A549 (cell line): ENCODE data around the gene MAN2A2. TPM values are rescaled to one million over a fixed set of nuclear protein-coding genes. Genes with fewer than 3 reads are reported as not detected.

Source experiments
- ATAC-seq, 2 experiments: fragments of 200-7000 bp in 1 of 2; fragments of >200 bp in 1 of 2; cut with Nextera tagmentation in 1 of 2; cut with Tn5 transposase in 1 of 2; 3 replicates each; pipeline versions ENCODE4 v1.8.0 to v1.9.1; 2018 to 2020; ENCODE audit warnings: mild to moderate bottlenecking in 1 of 2, moderate library complexity in 1 of 2
- CTCF ChIA-PET: fragments of 300-600 bp; sonication (Branson Sonifier 250); formaldehyde crosslinking; extraction: SDS; loops from one replicate; lab custom pipeline; 2021; ENCODE audit warnings: antibody characterized with exemption, inconsistent platforms; lab: Yijun Ruan, JAX
- POLR2A ChIA-PET: fragments of 350-600 bp; formaldehyde crosslinking; extraction: SDS; loops from one replicate; lab custom pipeline; 2021; ENCODE audit warnings: antibody characterized with exemption, inconsistent platforms; lab: Yijun Ruan, JAX
- DNase-seq, 2 experiments: peaks; one replicate each; pipeline versions ENCODE4 v3.0.0 to v3.0.0-alpha.2; 2011 to 2016; ENCODE audit warnings: low read depth in 1 of 2, low spot score in 1 of 2
- FAIRE-seq: peaks from 2 replicates; lab custom pipeline; 2011; peaks lifted over from hg19 to GRCh38; lab: Jason Lieb, UNC
- H3K27ac ChIP-seq, 2 experiments: fragments of >200 bp; sonication (Bioruptor Twin); formaldehyde crosslinking; 3 replicates each; pipeline ENCODE4 v1.5.1; 2016 to 2017
- H3K4me1 ChIP-seq: fragments of >200 bp; sonication (Bioruptor Twin); formaldehyde crosslinking; 3 replicates; pipeline ENCODE4 v1.6.1; 2016
- H3K4me2 ChIP-seq: fragments of >200 bp; sonication (Bioruptor Twin); formaldehyde crosslinking; 3 replicates; pipeline ENCODE4 v1.6.1; 2016
- H3K4me3 ChIP-seq: fragments of >200 bp; sonication (Bioruptor Twin); formaldehyde crosslinking; 3 replicates; pipeline ENCODE4 v1.5.1; 2016
- H3K9me3 ChIP-seq: fragments of >200 bp; sonication (Bioruptor Twin); formaldehyde crosslinking; 3 replicates; pipeline ENCODE4 v1.6.1; 2016
- BHLHE40 ChIP-seq: IDR thresholded peaks from 2 replicates; pipeline ENCODE4 v1.6.1; 2012; ENCODE audit warnings: low read depth, low read length, inconsistent platforms
- CBX8 ChIP-seq: fragments of 200-600 bp; sonication (generic); IDR thresholded peaks from 2 replicates; pipeline ENCODE4 v1.6.1; 2016
- CHD2 ChIP-seq: fragments of 150-350 bp; IDR thresholded peaks from 2 replicates; pipeline ENCODE4 v1.6.1; 2014; ENCODE audit warnings: low read length; ENCODE audit not compliant: partially characterized antibody
- CHD4 ChIP-seq: fragments of 200-600 bp; sonication (generic); IDR thresholded peaks from 2 replicates; pipeline ENCODE4 v1.6.1; 2016; ENCODE audit warnings: antibody characterized with exemption, mild to moderate bottlenecking, borderline replicate concordance
- EHF ChIP-seq: fragments of 250-450 bp; sonication (Bioruptor Pico); IDR thresholded peaks from 2 replicates; pipeline ENCODE4 v1.5.0; 2020; ENCODE audit warnings: mild to moderate bottlenecking
- FOSB ChIP-seq: fragments of 250-450 bp; sonication (Bioruptor Pico); IDR thresholded peaks from 2 replicates; pipeline ENCODE4 v1.5.0; 2020; ENCODE audit warnings: mild to moderate bottlenecking, moderate library complexity
- HDAC2 ChIP-seq: fragments of 200-600 bp; sonication (generic); IDR thresholded peaks from 2 replicates; pipeline ENCODE4 v1.6.1; 2016
- HEYL ChIP-seq: fragments of 250-450 bp; sonication (Bioruptor Pico); IDR thresholded peaks from 2 replicates; pipeline ENCODE4 v1.8.0; 2021; ENCODE audit warnings: mild to moderate bottlenecking, moderate library complexity
- HOXB13 ChIP-seq: fragments of 250-450 bp; sonication (Bioruptor Pico); IDR thresholded peaks from 2 replicates; pipeline ENCODE4 v1.5.0; 2020; ENCODE audit warnings: low read depth, mild to moderate bottlenecking, moderate library complexity
- JUN ChIP-seq, 2 experiments: fragments of >200 bp; sonication (Bioruptor Twin); formaldehyde crosslinking; IDR thresholded peaks; 2 replicates in 1 of 2; 3 replicates in 1 of 2; pipeline ENCODE4 v1.6.1; 2016 to 2017
- JUNB ChIP-seq: fragments of >200 bp; sonication (Bioruptor Twin); formaldehyde crosslinking; IDR thresholded peaks from 2 replicates; pipeline ENCODE4 v1.6.1; 2016
- MAFK ChIP-seq: fragments of 450-650 bp; IDR thresholded peaks from 2 replicates; pipeline ENCODE4 v1.6.1; 2014; ENCODE audit not compliant: partially characterized antibody
- MAZ ChIP-seq: fragments of 150-350 bp; IDR thresholded peaks from 2 replicates; pipeline ENCODE4 v1.6.1; 2014; ENCODE audit warnings: antibody characterized with exemption, low read depth, low read length, borderline replicate concordance
- NPAS2 ChIP-seq: fragments of 250-450 bp; sonication (Bioruptor Pico); IDR thresholded peaks from 2 replicates; pipeline ENCODE4 v1.8.0; 2022; ENCODE audit warnings: mild to moderate bottlenecking, moderate library complexity, borderline replicate concordance
- POLR2A ChIP-seq: IDR thresholded peaks from 2 replicates; pipeline ENCODE4 v1.6.1; 2012; ENCODE audit warnings: mild to moderate bottlenecking, low read length
- RAD21 ChIP-seq, 2 experiments: fragments of >200 bp in 1 of 2; sonication (Bioruptor Twin) in 1 of 2; formaldehyde crosslinking in 1 of 2; IDR thresholded peaks in 1 of 2; conservative IDR thresholded peaks in 1 of 2; 2 replicates in 1 of 2; 3 replicates in 1 of 2; pipeline ENCODE4 v1.6.1; 2012 to 2018; ENCODE audit warnings: inconsistent platforms in 1 of 2
- RARB ChIP-seq: fragments of 250-450 bp; sonication (Bioruptor Pico); IDR thresholded peaks from 2 replicates; pipeline ENCODE4 v1.8.0; 2021; ENCODE audit warnings: mild to moderate bottlenecking, moderate library complexity
- RNF2 ChIP-seq: fragments of 200-600 bp; sonication (generic); IDR thresholded peaks from 2 replicates; pipeline ENCODE4 v1.6.1; 2016; ENCODE audit warnings: low read depth, mild to moderate bottlenecking, antibody characterized with exemption, moderate library complexity, borderline replicate concordance
- SREBF2 ChIP-seq: fragments of 450-650 bp; IDR thresholded peaks from 2 replicates; pipeline ENCODE4 v1.6.1; 2014; ENCODE audit warnings: mild to moderate bottlenecking, moderate library complexity
- TP53 ChIP-seq: fragments of 250-450 bp; sonication (Bioruptor Pico); IDR thresholded peaks from 2 replicates; pipeline ENCODE4 v1.5.0; 2021; ENCODE audit warnings: mild to moderate bottlenecking, moderate library complexity
- ZFP36 ChIP-seq: fragments of 450-650 bp; IDR thresholded peaks from 2 replicates; pipeline ENCODE4 v1.6.1; 2014; ENCODE audit warnings: borderline replicate concordance; ENCODE audit not compliant: partially characterized antibody
- WGBS: methylation state at CpG from one replicate; pipeline ENCODE4 v1.1.6; 2017; ENCODE audit errors: missing lambda C conversion rate; 5-methylcytosine and 5-hydroxymethylcytosine counted together
- polyA plus RNA-seq, 4 experiments: library from polyadenylated mRNA; depleted of rRNA in 3 of 4; stranded (reverse); fragments of >200 nt; fragmentation: RNase III in 1 of 4; extraction: RNeasy Plus Mini Kit Qiagen cat#74134 plus additional on column Dnase treatment in 1 of 4; gene quantifications; 2 replicates in 3 of 4; 3 replicates in 1 of 4; pipeline ENCODE4 v1.2.3, GENCODE V29; 2011 to 2017
- TF ChIP-seq, protein P1 (sequence below): IDR thresholded peaks from 2 replicates; pipeline ENCODE4 v1.6.1; 2012
- TF ChIP-seq, protein P2 (sequence below): fragments of 450-650 bp; IDR thresholded peaks from 2 replicates; pipeline ENCODE4 v1.6.1; 2014; ENCODE audit warnings: antibody characterized with exemption

The MAN2A2 gene
- polyA plus RNA-seq, 2 of the 4 experiments (the other 2 are of a cell fraction), result 22.0 to 32.6 TPM

DNA sequence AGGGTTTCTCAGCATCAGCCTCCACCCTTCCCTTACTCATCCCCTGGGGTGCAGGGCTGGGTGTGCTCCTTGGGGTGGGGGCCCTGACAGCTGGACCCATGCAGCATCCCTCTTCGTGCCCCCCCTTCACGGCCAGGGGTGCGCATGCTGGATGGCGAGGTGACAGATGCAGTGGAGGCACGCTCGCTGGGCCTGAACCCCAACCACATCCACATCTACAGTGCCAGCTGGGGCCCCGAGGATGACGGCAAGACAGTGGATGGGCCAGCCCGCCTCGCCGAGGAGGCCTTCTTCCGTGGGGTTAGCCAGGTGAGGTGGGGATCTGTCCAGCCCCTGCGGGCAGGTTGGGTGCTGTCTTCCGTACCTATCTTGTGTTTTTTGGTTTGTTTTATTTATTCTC, 25.1 kb upstream of the MAN2A2 start:
- Histone ChIP-seq H3K27ac (no peak overlapping the region), H3K4me2 (no peak overlapping the region), H3K4me1 (peaks cover 18% of the 10 kb centered on the region), H3K4me3 (no peak overlapping the region), H3K9me3 (no peaks in the 10 kb centered on the region)
- ATAC-seq (no peak), DNase-seq (no peak), FAIRE-seq (no peak)
- 94% methylated on average over 14 of the region's 14 CpGs for WGBS
- TF ChIP-seq, protein P1, sequence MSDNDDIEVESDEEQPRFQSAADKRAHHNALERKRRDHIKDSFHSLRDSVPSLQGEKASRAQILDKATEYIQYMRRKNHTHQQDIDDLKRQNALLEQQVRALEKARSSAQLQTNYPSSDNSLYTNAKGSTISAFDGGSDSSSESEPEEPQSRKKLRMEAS, result no peak
- no peak for TF ChIP-seq ZFP36
- TF ChIP-seq CHD4, result no peak
- TF ChIP-seq EHF, result no peak
- no peak for TF ChIP-seq POLR2A
- no peak for TF ChIP-seq NPAS2 (CRISPR knock-in tag)
- no peak for TF ChIP-seq HOXB13
- TF ChIP-seq CBX8, result no peak
- no peak for TF ChIP-seq FOSB (CRISPR knock-in tag)
- no peak for TF ChIP-seq TP53 (CRISPR knock-in tag)
- no peak for TF ChIP-seq MAFK
- TF ChIP-seq, protein P2, sequence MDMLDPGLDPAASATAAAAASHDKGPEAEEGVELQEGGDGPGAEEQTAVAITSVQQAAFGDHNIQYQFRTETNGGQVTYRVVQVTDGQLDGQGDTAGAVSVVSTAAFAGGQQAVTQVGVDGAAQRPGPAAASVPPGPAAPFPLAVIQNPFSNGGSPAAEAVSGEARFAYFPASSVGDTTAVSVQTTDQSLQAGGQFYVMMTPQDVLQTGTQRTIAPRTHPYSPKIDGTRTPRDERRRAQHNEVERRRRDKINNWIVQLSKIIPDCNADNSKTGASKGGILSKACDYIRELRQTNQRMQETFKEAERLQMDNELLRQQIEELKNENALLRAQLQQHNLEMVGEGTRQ, result no peak
- no peak for TF ChIP-seq RAD21 (conservative IDR thresholded peaks at IDR 0.05 in 1 of 2, IDR thresholded peaks at IDR 0.05 in 1 of 2)
- TF ChIP-seq MAZ, result no peak
- TF ChIP-seq RNF2, result no peak
- POLR2A ChIA-PET, result no interaction called here
- CTCF ChIA-PET, result interaction anchor here (0.7 to 1.4 kb wide), 4 partner anchors 8 to 230 kb away, joined by 3 to 4 read pairs (median 3); partner anchors contain the start of gene BLM

DNA sequence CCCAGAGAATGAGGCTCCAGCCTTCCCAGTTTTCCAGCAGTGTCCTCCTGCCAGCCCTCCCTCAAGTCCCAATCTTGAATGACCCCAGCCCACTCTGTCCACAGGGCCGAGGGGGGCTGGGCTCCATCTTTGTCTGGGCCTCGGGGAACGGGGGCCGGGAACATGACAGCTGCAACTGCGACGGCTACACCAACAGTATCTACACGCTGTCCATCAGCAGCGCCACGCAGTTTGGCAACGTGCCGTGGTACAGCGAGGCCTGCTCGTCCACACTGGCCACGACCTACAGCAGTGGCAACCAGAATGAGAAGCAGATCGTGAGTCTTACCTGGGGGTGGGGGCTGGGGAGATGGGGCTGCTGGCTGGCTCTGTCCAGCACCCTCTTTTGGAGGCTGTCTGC, 24.4 kb upstream of the MAN2A2 start:
- Histone ChIP-seq H3K27ac (no peak overlapping the region), H3K4me2 (no peak overlapping the region), H3K4me3 (no peak overlapping the region), H3K4me1 (peaks cover 12% of the 10 kb centered on the region)
- DNase-seq, result no peak
- CTCF ChIA-PET, result interaction anchor here (1.1 to 1.4 kb wide), 2 partner anchors 162 to 231 kb away, joined by 3 to 4 read pairs; partner anchors contain the start of gene BLM
- 94% methylated on average over 13 of the region's 15 CpGs for WGBS
- FAIRE-seq, result no peak
- ATAC-seq, result no peak
- POLR2A ChIA-PET, result no interaction called here
- TF ChIP-seq CBX8 (no peak), SREBF2 (no peak), HEYL (no peak), HDAC2 (no peak), JUNB (no peak), RARB (CRISPR knock-in tag) (no peak)
- TF ChIP-seq, all 56 proteins: peak for 0
- no peaks in the 10 kb centered on the region for H3K9me3 ChIP-seq

DNA sequence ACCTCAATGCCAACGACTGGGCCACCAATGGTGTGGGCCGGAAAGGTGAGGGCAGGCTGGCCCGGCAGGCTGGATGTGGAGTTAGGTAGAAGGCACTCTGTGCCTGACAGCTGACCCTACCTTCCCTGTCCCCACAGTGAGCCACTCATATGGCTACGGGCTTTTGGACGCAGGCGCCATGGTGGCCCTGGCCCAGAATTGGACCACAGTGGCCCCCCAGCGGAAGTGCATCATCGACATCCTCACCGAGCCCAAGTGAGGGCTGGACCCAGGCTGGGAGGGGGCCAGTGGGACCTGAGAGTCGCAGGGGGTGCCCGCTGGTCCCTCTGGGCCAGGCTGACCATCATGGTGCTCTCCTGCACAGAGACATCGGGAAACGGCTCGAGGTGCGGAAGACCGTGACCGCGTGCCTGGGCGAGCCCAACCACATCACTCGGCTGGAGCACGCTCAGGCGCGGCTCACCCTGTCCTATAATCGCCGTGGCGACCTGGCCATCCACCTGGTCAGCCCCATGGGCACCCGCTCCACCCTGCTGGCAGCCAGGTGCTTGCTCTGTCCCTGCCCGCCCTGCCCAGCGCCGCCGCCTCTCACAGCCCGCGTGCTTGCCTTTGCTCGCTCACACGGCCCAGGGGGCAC, 23.3 kb upstream of the MAN2A2 start:
- Histone ChIP-seq H3K4me1 (no peaks in the 10 kb centered on the region; the same call in 2 of the 3 replicates), H3K9me3 (no peaks in the 10 kb centered on the region), H3K4me2 (no peak overlapping the region), H3K27ac (no peak overlapping the region), H3K4me3 (no peak overlapping the region)
- TF ChIP-seq HEYL, result no peak
- TF ChIP-seq JUN (IDR thresholded peaks at IDR 0.05), result no peak
- TF ChIP-seq BHLHE40, result no peak
- no peak for TF ChIP-seq CHD2
- CTCF ChIA-PET, result no interaction called here
- no peak for DNase-seq
- no peak for FAIRE-seq
- 96% methylated on average over 35 of the region's 35 CpGs for WGBS
- POLR2A ChIA-PET, result no interaction called here
- ATAC-seq, result no peak
